ENCODE measurements around the gene PRKN.

Gene PRKN

GRCh38 chr6:161355696-161356095 is 1371.9 kb downstream of the PRKN start:
- DNase-seq (ENCODE audit: low read depth, low spot score), result no peak
- no peak overlapping the region for H3K4me3 ChIP-seq (ENCODE audit: low read depth, low read length)
- in situ Hi-C loops (cut with HindIII; ENCODE audit: low sequenced_read_pairs), result no loop called here
- no peak for TF ChIP-seq CTCF (IDR thresholded peaks at IDR 0.05; ENCODE audit: low read depth, low read length)

GRCh38 chr6:161354956-161355355 is 1372.6 kb downstream of the PRKN start:
- in situ Hi-C loops (cut with HindIII; ENCODE audit: low sequenced_read_pairs), result no loop called here
- H3K4me3 ChIP-seq (ENCODE audit: low read depth, low read length), result no peak overlapping the region
- no peak for TF ChIP-seq CTCF (IDR thresholded peaks at IDR 0.05; ENCODE audit: low read depth, low read length)
- DNase-seq (ENCODE audit: low read depth, low spot score), result no peak

GRCh38 chr6:161354276-161354840 is 1373.2 kb downstream of the PRKN start:
- no peak for TF ChIP-seq CTCF (IDR thresholded peaks at IDR 0.05; ENCODE audit: low read depth, low read length)
- no peak overlapping the region for H3K4me3 ChIP-seq (ENCODE audit: low read depth, low read length)
- DNase-seq (ENCODE audit: low read depth, low spot score), result no peak
- in situ Hi-C loops (cut with HindIII; ENCODE audit: low sequenced_read_pairs), result no loop called here

GRCh38 chr6:161353208-161353613 is 1374.4 kb downstream of the PRKN start:
- in situ Hi-C loops (cut with HindIII; ENCODE audit: low sequenced_read_pairs), result no loop called here
- no peak for DNase-seq (ENCODE audit: low read depth, low spot score)
- TF ChIP-seq CTCF (IDR thresholded peaks at IDR 0.05; ENCODE audit: low read depth, low read length), result peak; percentile 35
- H3K4me3 ChIP-seq (ENCODE audit: low read depth, low read length), result no peak overlapping the region

GRCh38 chr6:161351858-161352257 is 1375.7 kb downstream of the PRKN start:
- in situ Hi-C loops (cut with HindIII; ENCODE audit: low sequenced_read_pairs), result no loop called here
- no peak overlapping the region for H3K4me3 ChIP-seq (ENCODE audit: low read depth, low read length)
- no peak for TF ChIP-seq CTCF (IDR thresholded peaks at IDR 0.05; ENCODE audit: low read depth, low read length)

GRCh38 chr6:161349886-161350285 is 1377.7 kb downstream of the PRKN start:
- DNase-seq (ENCODE audit: low read depth, low spot score), result no peak
- TF ChIP-seq CTCF (IDR thresholded peaks at IDR 0.05; ENCODE audit: low read depth, low read length), result no peak
- in situ Hi-C loops (cut with HindIII; ENCODE audit: low sequenced_read_pairs), result no loop called here
- H3K4me3 ChIP-seq (ENCODE audit: low read depth, low read length), result no peak overlapping the region

More at GRCh38 chr6:161351858-161352257, 1375.7 kb downstream of the PRKN start:
- no peak for DNase-seq (ENCODE audit: low read depth, low spot score)

GRCh38 chr6:161348628-161348994 is 1379.0 kb downstream of the PRKN start:
- in situ Hi-C loops (cut with HindIII; ENCODE audit: low sequenced_read_pairs), result no loop called here
- no peak for DNase-seq (ENCODE audit: low read depth, low spot score)
- no peak overlapping the region for H3K4me3 ChIP-seq (ENCODE audit: low read depth, low read length)
- no peak for TF ChIP-seq CTCF (IDR thresholded peaks at IDR 0.05; ENCODE audit: low read depth, low read length)

All from astrocyte of the spinal cord (primary cell).